GM18508 (cell line): ENCODE measurements around the gene SNRPD3.
"Not testable (repeated sequence)": the region's sequence is repeated elsewhere in the genome, so short reads cannot be mapped to it uniquely, and the experiment has no call there.

Experiments
- ATAC-seq: cut with Tn5 transposase; IDR thresholded peaks from one replicate; pipeline ENCODE4 v1.9.1; 2021; ENCODE audit warnings: moderate number of reproducible peaks; ENCODE audit not compliant: insufficient read depth, unreplicated experiment

The SNRPD3 gene

DNA sequence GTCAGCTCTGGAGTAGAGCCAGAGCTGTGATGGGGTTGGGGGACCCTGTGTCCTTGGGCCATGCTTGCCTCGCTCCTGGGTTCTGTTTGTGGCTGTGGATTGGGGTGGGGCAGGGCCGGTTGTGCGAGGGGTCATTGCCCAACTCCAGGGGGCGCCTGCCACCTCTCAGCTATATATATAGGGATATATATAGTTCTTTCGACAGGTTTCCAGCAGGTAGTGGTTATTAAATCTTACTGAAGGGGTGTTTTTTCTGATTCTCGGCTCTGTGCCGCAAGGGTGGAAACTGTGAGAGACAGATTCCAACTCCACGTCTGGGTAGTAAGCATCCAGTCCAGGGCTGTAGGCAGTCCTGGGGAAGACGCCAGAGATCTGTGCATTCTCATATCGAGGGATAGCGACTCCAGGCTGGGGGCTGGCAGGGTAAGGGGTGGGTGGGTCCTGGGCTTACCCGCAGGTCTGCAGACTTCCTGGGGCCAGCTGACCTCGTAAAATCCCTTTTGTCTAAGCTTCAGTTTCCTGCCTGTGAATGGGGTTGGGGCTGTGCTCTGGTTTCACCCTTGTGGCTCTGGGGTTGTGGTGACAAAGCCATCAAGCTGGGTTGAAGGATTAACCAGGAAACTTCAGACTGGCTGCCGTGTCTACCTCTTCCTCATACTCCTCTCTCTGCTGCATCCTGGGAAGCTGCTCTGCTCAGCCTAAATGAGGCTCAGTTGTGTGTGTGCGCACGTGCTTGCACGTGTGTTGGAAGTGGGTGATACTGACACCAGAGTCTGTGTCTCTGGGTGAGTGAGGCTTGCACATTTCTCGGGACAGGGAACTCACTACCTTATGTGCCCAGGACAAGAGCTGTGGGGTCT lies 48.2 kb downstream of the SNRPD3 start:
- not testable (repeated sequence) for ATAC-seq

DNA sequence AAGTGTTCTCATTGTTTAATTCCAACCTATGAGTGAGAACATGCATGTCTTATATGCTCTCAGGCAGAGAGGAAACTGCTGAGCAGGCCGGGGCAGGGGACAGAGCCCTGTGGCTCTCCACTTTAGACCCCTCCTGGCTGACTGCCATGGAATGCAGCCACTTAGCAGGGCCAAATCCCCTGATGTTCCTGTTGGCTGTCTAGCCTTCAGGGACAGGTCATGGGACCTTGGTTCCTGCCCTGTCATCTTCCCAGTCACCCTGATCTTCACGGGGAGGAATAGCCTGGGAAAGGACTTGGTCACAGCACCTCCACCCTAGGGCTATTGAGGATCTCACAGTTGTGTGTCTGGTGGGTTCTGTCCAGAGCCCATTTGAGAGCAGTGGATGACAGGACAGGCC lies 50.5 kb downstream of the SNRPD3 start:
- ATAC-seq = not testable (repeated sequence)

DNA sequence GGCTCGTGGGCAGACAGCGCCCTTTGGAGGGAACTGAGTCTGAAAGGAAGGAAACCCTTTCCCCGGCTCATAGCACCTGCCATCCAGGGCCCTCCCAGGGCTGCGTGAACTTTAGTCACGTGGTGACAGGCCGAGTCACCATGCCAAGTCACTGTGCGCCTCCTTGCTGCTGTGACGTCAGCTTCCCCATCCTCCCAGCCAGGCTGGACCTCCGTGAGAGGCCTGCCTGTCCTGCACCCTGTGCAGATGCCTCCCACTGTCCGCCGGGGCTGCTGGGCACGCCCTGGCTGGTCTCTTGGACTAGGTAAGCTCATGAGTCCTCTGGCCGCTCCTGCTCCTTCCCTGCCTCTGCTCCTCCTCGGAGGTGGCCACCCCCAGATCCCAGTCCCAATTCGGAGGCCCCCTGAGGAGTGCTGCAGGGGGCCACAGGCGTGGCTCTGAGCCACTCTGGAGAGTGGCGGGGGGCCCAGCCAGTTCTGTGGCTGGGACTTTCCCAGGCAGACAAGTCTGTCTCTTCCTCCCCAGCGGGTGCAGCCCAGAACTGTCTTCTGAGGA lies 51.7 kb downstream of the SNRPD3 start:
- ATAC-seq = peak; percentile 58

DNA sequence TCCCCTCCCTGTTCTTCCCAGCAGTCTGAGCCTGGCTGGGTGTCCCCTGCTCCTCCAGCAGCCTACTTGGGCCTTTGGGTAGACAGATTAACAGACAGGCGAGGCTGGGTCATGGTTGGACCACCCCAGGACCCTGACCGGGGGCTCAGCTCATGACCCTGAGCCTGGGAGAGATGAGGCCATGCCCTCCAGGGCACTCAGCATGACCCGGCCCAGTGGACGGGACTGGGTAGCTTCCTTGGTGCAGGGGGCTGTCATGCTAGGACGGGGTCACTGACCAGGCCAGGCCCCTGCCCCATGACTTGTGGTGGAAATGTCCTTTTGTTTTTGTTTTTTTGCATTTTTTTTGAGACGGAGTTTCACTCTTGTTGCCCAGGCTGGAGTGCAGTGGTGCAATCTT lies 52.5 kb downstream of the SNRPD3 start:
- ATAC-seq = not testable (repeated sequence)

- not testable (repeated sequence) for ATAC-seq
Measured at GRCh38 chr22:24609888-24610287, 54.1 kb downstream of the SNRPD3 start.

- ATAC-seq = not testable (repeated sequence)
Measured at GRCh38 chr22:24614794-24615193, 59.0 kb downstream of the SNRPD3 start.

DNA sequence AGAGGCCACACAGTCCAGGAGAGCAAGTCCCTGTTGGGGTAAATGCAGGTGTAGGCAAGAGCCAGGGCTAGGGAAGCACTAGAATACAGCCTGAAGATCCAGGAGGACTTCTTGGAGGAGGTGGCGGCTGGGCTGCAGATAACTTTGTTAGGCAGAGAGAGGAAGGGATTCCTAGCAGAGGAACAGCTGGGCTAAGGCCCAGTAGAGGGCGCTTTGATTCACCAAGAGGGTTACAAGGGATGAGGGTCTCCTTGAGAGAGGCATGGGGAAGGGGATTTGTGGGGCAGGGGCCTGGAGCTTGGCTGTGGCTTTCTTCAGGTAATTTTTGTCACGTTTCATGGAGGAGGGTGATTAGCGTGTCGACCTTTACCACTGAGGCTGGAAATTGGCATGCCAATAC lies 65.4 kb downstream of the SNRPD3 start:
- not testable (repeated sequence) for ATAC-seq

DNA sequence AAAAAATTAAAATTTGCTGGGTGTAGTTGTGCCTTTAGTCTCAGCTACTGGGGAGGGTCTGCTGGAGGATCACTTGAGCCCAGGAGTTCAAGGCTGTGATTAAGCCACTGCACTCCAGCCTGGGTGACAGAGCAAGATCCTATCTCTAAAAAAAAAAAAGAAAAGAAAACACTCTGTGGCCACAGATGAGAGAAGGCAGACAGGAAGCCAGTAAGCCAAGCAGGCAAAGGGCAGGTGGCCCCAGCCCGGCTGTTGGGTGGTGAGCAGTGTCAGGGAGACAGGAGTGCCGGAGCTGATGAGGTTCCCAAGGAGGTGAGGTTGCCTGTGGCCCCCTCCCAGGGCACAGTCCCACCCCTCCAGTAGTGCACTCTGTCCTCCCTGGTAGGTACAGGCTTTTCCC lies 66.8 kb downstream of the SNRPD3 start:
- ATAC-seq = not testable (repeated sequence)
